ACHN (cell line): ENCODE measurements around the gene GPBP1.
"Not testable (repeated sequence)": the region's sequence is repeated elsewhere in the genome, so short reads cannot be mapped to it uniquely, and the experiment has no call there.

Experiments used
- DNase-seq: peaks from one replicate; pipeline ENCODE4 v3.0.0-alpha.2; 2015
- in situ Hi-C: cut with HindIII; loops from 2 replicates; pipeline ENCODE4 v1.10.0; 2017; ENCODE audit warnings: low sequenced_read_pairs, low pct_ligation_motif_present, low pct_unique_long_range_greater_than_20kb

Gene GPBP1

GRCh38 chr5:57306359-57306758, 132.5 kb downstream of the GPBP1 start:
- DNase-seq, result no peak
- in situ Hi-C loops, result no loop called here

GRCh38 chr5:57307516-57307915, 133.7 kb downstream of the GPBP1 start:
- in situ Hi-C loops, result no loop called here
- no peak for DNase-seq

DNA sequence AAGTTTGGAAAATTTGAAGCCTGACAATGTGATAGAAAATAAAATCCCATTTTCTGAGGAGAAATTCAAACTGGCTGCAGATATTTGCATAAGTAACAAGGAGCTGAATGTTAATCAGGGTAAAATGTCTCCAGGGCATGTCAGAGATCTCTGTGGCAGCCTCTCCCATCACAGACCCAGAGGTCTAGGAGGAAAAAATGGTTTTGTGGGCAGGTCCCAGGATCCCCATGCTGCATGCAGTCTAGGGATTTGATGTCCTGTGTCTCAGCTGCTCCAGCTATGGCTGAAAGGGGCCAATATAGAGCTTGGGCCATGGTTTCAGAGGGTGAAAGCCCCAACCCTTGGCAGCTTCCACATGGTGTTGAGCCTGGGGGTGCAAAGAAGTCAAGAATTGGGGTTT, 135.2 kb downstream of the GPBP1 start:
- DNase-seq, in situ Hi-C loops: not testable (repeated sequence)

DNA sequence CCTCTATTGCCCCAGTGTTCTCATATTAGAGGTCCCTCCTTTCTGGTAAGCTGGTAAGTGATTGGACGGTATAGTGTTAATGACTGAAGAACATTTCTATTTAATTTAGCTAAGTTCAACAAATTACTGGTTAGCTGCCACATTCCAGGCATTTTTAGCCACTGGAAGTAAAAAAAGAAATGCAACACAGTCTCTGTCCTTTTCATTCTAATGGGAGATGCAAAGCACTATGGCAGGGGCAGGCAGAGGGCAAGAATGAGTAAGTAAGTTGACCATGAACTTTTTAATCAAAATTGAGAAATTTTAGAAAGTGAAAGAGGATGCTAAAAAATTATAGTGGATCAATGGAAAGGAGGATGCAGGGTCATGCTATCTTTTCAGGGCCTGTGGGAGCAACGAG, 137.4 kb downstream of the GPBP1 start:
- DNase-seq, result no peak
- in situ Hi-C loops, result no loop called here

- in situ Hi-C loops, result no loop called here
- DNase-seq, result no peak
These were observed 138.3 kb downstream of the GPBP1 start for GRCh38 chr5:57311921-57312735.

GRCh38 chr5:57313716-57314115, 139.9 kb downstream of the GPBP1 start:
- no peak for DNase-seq
- in situ Hi-C loops, result no loop called here
